A673 (cell line): ENCODE measurements around the gene QSOX2. TPM values are rescaled to one million over a fixed set of nuclear protein-coding genes. Genes with fewer than 3 reads are reported as not detected.
A peak's percentile ranks its signal among the peaks of the same experiment; 100 is the strongest.

Source experiments
- BruUV-seq: library from RNA; stranded (reverse); fragments of 400-500 nt; replicated peaks from 2 replicates; lab custom pipeline; 2021; lab: Mats Ljungman, UMichigan
- CTCF ChIA-PET: fragments of 300-600 bp; sonication (Branson Sonifier 250); formaldehyde crosslinking; loops from one replicate; lab custom pipeline; 2022; ENCODE audit warnings: antibody characterized with exemption; lab: Charles Lee
- POLR2A ChIA-PET: fragments of 300-600 bp; sonication (Branson Sonifier 250); formaldehyde crosslinking; loops from one replicate; lab custom pipeline; 2022; ENCODE audit warnings: antibody characterized with exemption; ENCODE audit not compliant: low non-redundant PET; lab: Charles Lee
- DNase-seq: peaks from one replicate; pipeline ENCODE4 v3.0.0-alpha.2; 2015; ENCODE audit warnings: low spot score
- H3K27ac ChIP-seq: fragments of 200-600 bp; sonication (generic); 2 replicates; pipeline ENCODE4 v1.5.1; 2016; ENCODE audit warnings: mixed run types, low read depth, mild to moderate bottlenecking, mixed read lengths, antibody characterized with exemption, low read length; ENCODE audit not compliant: poor library complexity, severe bottlenecking
- H3K27me3 ChIP-seq: fragments of 200-600 bp; sonication (generic); replicated peaks from 2 replicates; pipeline ENCODE4 v1.6.1; 2017; ENCODE audit warnings: mixed run types, low read depth, mild to moderate bottlenecking, mixed read lengths, antibody characterized with exemption, low read length; ENCODE audit not compliant: insufficient read depth, poor library complexity
- H3K36me3 ChIP-seq: fragments of 200-600 bp; sonication (generic); 2 replicates; pipeline ENCODE4 v1.6.1; 2016; ENCODE audit warnings: mixed run types, mild to moderate bottlenecking, mixed read lengths, antibody characterized with exemption, low read length; ENCODE audit not compliant: insufficient read depth, poor library complexity, severe bottlenecking
- H3K4me1 ChIP-seq: fragments of 200-600 bp; sonication (generic); 2 replicates; pipeline ENCODE4 v1.6.1; 2017; ENCODE audit warnings: mixed run types, mild to moderate bottlenecking, mixed read lengths, antibody characterized with exemption, low read length; ENCODE audit not compliant: insufficient read depth, poor library complexity, severe bottlenecking
- H3K4me3 ChIP-seq: fragments of 200-600 bp; sonication (generic); 2 replicates; pipeline ENCODE4 v1.5.1; 2016; ENCODE audit warnings: low read depth, mixed run types, mild to moderate bottlenecking, mixed read lengths, low read length; ENCODE audit not compliant: poor library complexity, severe bottlenecking
- H3K9me3 ChIP-seq: fragments of 200-600 bp; sonication (generic); 2 replicates; pipeline ENCODE4 v1.6.1; 2016; ENCODE audit warnings: mixed run types, low read depth, mild to moderate bottlenecking, mixed read lengths, antibody characterized with exemption, low read length; ENCODE audit not compliant: poor library complexity, severe bottlenecking
- CTCF ChIP-seq: fragments of 300-800, 200-600 bp; sonication (generic); conservative IDR thresholded peaks from 2 replicates; pipeline ENCODE4 v1.5.1; 2017; ENCODE audit warnings: low read depth, mild to moderate bottlenecking, antibody characterized with exemption, low read length, moderate library complexity, mixed read lengths
- EZH2 ChIP-seq: fragments of 200-600 bp; sonication (generic); IDR thresholded peaks from 2 replicates; pipeline ENCODE4 v1.6.1; 2017; ENCODE audit warnings: borderline replicate concordance, low read depth, mild to moderate bottlenecking, mixed read lengths, antibody characterized with exemption, low read length; ENCODE audit not compliant: poor library complexity, severe bottlenecking
- intact Hi-C: fragments of 100-400 bp; cut with micrococcal nuclease; formaldehyde crosslinking; loops from one replicate; pipeline ENCODE4 v1.10.0; 2022; ENCODE audit not compliant: unreplicated experiment
- total RNA-seq: library from RNA; stranded (reverse); gene quantifications from 2 replicates; pipeline ENCODE4 v1.2.3, GENCODE V29; 2021

Gene QSOX2
- total RNA-seq, 1 experiment from 2014 or later: 43.7 TPM

- POLR2A ChIA-PET: no interaction called here
Measured at GRCh38 chr9:136220017-136220729, 25.4 kb downstream of the QSOX2 start.

GRCh38 chr9:136219276-136219675 lies 26.3 kb downstream of the QSOX2 start:
- Histone ChIP-seq H3K27ac (peak overlapping the region; percentile 82), H3K27me3 (no peaks in the 10 kb centered on the region), H3K9me3 (no peaks in the 10 kb centered on the region), H3K4me3 (no peak overlapping the region), H3K36me3 (peaks cover 46% of the 10 kb centered on the region), H3K4me1 (peaks cover 30% of the 10 kb centered on the region)
- intact Hi-C loops: no loop called here
- no TSS peak for BruUV-seq
- CTCF ChIA-PET: interaction anchor here (0.6 to 1.2 kb wide), 2 partner anchors 49 to 357 kb away, joined by 3 to 4 read pairs; no protein-coding TSS in a partner anchor
- DNase-seq: peak; percentile 92
- TF ChIP-seq CTCF (no peak), EZH2 (no peak)
- POLR2A ChIA-PET: no interaction called here

More at GRCh38 chr9:136220017-136220729, 25.4 kb downstream of the QSOX2 start:
- TF ChIP-seq CTCF (no peak), EZH2 (no peak)
- Histone ChIP-seq H3K36me3 (peaks cover 37% of the 10 kb centered on the region), H3K27ac (peak overlapping the region; percentile 82), H3K4me1 (peaks cover 39% of the 10 kb centered on the region), H3K4me3 (no peak overlapping the region), H3K9me3 (no peaks in the 10 kb centered on the region), H3K27me3 (no peaks in the 10 kb centered on the region)
- peak; percentile 75 for DNase-seq
- CTCF ChIA-PET: no interaction called here
- intact Hi-C loops: loop anchor here (10.0 kb wide), 1 partner anchor 255 kb away; the partner anchor contains the start of gene UBAC1
- no TSS peak for BruUV-seq

GRCh38 chr9:136218673-136219072 lies 26.9 kb downstream of the QSOX2 start:
- TF ChIP-seq CTCF: no peak
- no peak for TF ChIP-seq EZH2
- peak; percentile 74 for DNase-seq
- BruUV-seq: no TSS peak
- H3K4me3 ChIP-seq: no peak overlapping the region
- no peaks in the 10 kb centered on the region for H3K27me3 ChIP-seq
- POLR2A ChIA-PET: no interaction called here
- intact Hi-C loops: no loop called here
- CTCF ChIA-PET: interaction anchor here (1.2 kb wide), 1 partner anchor 48 kb away, joined by 4 read pairs; no protein-coding TSS in a partner anchor
- H3K9me3 ChIP-seq: no peaks in the 10 kb centered on the region
- peaks cover 48% of the 10 kb centered on the region for H3K36me3 ChIP-seq
- peak overlapping the region; percentile 82 for H3K27ac ChIP-seq
- peaks cover 28% of the 10 kb centered on the region for H3K4me1 ChIP-seq
